ENCODE results near the gene PDHA1.

Gene PDHA1

DNA sequence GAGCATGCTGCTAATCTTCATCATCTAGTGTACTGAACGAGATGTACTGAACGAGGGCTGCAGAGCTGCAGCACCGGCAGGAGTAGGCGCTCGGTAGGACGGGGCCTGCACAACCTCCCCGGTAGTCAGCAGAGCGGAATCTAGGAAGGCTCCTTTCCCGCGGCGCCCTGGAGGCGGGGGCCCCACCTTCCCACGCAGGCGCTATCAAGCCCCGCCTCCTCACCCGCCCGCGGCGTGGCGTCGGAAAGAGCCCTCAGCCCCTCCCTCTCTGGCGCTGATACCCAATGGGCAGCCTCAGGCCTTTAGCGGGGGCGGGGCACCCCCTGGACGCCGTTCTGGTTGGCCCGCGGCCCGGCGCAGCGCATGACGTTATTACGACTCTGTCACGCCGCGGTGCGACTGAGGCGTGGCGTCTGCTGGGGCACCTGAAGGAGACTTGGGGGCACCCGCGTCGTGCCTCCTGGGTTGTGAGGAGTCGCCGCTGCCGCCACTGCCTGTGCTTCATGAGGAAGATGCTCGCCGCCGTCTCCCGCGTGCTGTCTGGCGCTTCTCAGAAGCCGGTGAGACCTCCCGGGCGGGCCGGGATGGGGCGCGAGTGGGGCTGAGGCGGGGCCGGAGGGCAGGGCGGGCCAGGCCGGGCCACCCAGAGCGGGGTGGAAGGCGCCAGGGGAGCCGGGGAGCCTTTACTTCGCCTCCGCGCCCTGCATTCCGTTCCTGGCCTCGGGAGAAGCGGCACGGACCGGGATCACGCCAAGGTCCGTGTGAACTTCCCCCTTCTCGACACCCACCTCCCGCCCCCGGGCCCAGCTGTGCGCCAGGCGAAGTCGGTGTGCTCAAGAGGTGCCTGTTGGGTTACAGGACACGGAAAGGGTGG, at the start of gene PDHA1:
Gene PDHA1, plus strand, starts transcription at position 393 of the 874 bp plus-strand sequence. Its CDS starts 111 bp downstream, at position 504.
- peak; percentile 93 for DNase-seq

DNA sequence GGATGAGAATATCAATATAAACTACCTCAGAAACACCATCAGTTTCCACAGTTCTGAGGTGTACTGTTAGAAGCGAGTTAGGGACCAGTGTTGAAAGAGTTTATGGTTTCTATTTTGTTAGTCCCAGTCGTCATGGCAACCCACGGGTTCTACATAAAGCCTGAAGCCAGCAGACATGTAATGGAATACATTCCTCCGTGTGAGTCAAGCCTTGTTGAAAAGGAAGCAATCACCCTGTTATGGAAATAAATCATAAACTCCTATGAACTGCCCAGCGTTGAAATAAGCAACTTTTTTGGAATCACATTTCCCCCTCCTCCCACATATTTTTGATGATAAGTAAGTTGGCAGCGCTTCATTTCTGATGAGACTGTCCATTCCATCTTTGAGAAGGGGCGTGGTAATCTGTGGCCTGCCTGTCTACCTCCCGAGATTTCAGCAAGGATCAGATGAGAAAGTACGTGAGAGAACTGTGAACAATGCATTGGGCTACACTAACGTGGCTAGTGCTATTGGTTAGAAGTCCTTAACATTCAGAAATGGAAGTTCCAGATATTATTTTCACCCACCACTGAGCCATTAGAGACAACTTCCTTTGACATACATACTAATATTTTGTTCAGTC, 40.4 kb upstream of the PDHA1 start:
- no peak for DNase-seq

DNA sequence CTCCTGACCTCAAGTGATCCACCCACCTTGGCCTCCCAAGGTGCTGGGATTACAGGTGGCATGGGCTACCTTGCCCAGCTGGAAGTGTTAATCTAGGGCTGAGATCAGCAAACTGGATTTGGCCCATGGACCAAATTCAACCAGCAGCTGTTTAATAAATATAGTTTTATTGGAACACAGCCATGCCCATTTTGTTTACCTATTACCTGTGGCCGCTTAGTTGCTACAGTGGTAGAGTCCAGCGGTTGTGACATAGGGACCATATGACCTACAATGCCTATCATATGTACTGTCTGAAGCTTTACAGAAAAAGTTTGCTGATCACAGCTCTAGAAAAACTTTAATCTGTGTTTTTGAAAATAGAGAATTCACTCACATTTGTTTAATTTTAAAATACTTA, 17.2 kb upstream of the PDHA1 start:
- DNase-seq = no peak

DNA sequence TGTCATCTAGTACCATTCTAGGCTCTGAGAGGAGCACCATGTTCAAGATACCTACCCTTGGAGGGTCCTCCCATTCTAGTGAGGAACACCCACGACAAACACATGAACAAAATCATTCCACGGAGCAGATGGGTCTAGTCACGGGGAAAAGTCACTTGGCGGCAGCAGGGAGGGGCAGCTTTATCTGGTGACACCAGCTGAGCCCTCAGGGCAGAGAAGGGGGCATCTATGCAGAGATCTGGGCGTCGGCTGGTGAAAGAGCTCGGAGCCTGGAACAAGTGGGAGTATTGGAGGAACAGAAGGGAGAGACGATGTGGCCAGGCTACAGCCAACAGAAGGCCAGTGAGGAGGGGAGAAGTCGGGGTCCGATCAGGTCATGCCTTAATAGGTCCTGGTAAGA, 11.9 kb upstream of the PDHA1 start:
- no peak for DNase-seq

DNA sequence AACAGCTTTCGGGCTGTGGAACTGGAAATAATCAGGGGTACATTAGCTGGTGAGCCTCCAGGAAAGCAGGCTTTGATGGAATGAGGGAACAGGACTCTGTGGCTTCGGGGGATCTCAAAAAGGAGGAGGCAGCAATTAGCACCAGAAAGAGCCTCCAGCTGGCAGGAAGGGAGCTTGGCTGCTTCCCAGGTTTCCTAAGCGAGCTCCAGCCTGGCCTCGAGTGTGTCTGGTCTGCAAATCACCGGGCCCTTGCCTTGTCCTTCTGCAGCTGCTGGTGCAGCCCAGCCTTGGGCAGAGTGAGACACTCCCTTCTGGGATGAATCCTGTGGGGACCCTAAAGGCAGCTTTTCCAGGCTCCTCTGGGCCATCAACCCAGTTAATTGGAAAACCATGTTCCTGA, 10.7 kb upstream of the PDHA1 start:
- DNase-seq = no peak

DNA sequence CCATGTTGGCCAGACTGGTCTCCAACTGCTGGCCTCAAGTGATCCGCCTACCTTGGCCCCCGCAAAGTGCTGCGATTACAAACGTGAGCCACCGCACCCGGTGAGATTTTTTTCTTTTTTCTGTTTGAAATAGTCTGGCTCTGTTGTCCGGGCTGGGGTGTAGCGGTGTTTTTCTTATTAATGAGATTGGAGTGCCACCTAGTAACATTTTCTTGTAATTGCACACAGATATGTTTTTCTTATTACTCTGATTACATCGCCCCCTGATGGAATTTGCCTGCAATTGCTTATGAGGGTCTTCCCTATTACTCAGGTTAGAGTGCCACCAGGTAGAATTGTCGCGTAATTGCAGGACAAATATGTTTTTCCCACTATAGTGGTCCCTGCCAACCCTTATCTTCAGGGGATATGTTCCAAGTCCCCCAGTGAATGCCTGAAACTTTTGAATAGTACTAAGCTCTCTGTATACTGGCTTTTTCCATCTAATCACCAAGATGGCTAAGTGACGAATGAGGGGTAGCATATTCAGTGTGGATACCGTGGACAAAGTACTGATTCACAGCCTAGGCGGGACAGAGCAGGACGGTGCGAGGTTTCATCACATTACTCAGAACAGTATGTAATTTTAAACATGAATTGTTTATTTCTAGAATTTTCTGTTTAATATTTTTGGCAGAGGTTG, 8.6 kb upstream of the PDHA1 start:
- DNase-seq = peak; percentile 29

DNA sequence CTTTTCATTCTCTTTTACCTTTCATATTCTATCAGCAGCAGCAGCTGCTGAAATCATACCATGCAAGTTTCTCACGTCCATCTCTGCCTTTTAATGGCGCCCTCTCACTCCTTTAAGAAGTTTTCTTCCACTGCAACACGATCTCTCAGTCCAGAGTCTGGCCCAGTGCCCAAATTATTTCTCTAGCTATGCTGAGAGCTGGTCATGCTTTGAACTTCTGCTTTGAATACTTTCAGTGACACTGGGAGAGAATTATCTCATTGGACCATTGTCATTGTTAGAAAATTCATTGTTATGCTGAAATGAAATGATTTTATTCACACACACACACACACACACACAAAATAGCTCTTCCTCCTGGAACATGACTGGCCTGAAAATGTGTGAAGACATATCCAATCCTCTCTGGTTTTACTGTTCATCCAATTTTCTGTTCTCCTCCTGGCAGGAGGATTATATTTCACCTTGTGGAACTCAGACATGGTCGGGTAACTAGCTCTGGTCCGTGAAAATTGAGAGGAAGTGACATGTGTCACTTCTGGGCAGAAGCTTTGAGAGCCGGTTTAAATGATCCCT, 1.3 kb upstream of the PDHA1 start:
- no peak for DNase-seq

DNA sequence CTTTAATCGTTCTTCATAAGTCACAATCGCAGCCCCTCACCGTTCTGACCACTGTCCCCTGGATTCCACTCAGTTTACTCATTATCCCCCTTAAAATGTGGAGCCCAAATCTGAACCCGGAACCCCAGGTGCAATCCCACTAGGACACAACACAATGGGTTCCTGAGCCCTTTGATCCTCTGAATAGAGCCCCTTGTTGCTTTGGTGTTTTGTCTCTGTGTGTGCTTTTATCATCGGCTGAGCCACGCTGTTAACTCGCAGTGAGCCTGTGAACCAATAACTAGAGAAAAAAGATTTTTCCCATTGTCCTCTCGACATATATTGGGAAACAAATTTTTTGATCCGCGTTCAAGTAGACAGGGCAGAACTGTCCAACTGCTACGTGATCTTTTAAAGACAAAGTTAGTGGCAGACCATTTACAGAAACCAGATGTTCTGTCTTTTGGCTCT, 617 bp upstream of the PDHA1 start:
- DNase-seq = no peak

DNA sequence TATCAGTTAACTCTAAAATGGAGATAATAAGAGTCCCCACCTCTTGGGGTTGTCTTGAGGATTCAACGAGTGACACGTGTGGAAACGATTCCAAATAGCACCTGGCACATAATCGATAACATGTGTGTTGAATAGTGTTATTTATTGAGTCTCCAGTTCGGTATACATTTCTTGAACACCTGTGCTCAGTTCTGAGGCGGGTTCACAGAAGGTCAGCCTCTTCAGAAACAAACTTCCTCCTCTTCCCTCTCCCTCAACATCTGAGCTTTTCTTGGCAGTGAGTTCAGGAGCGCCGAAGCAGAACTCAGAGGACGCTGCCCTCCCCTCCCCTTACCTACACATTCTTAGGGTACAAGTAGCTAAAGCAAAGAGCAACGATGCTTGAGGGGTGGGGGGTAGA, 934 bp downstream of the PDHA1 start:
- DNase-seq = no peak

DNA sequence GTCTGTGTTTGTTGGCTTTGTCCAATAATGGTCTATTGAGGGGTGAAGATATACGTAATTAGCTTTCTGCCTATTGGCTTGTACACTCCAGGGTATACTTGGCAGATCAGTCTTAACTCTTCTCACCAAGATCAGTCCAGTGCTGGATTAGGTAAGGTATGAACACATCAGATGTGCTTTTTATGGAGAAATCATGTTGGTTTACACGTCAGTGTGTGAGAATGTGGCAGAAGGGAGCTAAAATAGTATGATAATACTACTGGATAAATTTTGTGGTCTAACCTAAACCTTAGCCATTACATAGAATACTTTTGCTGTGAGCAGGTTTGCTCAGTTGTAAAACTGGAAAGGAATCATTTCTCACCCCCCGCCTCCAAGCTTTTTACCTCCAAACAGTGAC, 4.2 kb downstream of the PDHA1 start:
- no peak for DNase-seq

DNA sequence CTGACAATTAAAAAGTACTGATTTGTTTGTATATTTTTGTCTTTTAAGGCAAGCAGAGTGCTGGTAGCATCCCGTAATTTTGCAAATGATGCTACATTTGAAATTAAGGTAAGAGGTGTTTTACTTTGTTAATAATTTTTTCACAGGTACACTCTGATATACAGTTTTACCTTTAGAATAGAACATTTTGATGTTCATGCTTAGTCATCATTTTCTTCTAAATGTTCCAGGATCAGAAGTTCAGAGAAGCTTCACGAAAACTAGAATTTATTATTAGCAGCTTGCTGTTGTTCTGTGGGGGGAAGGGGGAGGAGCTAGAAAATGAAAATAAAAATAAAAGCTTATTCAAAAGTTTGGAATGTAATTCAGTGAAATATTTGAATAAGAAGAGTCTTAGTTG, 5.5 kb downstream of the PDHA1 start:
- DNase-seq = no peak

DNA sequence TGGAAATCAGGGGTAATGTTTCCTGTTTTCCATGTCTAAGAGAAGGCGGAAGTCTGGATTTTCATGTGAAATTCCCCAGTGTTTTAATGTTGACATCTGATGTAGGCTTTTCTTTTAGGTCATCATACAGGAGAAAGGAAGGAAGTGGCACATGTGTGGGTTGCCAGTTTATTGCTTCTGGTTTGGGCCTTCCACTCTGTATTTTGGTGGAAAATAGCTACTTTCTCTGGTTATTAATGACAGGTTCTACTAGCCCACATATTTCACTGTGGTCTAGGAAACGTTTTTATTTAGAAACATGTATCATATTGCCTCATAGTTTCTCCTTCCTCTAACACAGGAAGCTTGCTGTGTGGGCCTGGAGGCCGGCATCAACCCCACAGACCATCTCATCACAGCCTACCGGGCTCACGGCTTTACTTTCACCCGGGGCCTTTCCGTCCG, 7.2 kb downstream of the PDHA1 start:
- peak; percentile 25 for DNase-seq

DNA sequence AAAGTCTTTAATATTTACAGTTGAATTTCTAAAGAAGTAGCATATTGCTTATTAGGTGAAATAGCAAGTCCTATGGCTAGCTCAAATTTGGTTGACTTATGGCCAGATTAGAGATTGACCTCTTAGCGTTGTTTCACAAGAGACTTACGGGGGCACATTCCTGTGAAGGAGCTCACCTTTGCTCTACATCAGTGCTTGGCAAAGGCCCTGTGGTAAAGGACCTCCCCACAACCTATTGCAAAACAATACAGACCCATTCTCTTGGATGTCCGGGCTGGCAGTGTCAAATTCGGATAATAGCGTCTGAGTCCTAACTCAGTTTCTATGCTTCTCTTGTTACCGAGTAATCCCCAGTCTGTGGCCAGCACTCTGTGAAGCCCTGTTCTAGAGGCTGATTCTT, 10.9 kb downstream of the PDHA1 start:
- DNase-seq = no peak

DNA sequence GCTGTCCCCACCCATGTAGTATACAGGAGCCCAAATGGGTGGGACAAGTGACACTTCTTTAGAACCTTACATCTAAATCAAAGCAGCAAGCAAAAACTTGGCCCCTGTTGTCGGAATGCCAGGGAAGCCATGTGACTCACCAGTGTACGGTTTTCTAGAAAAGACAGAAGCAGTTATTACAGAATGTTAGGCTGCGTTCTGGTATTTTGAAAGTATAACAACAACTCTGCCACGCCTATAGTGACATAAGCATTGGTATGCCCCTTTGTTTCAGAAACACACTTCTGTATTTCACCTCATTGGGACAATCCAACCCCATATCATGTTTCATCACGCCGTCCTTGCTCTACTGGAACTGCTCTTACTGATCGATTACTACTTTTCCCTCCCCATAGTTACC, 14.8 kb downstream of the PDHA1 start:
- no peak for DNase-seq

DNA sequence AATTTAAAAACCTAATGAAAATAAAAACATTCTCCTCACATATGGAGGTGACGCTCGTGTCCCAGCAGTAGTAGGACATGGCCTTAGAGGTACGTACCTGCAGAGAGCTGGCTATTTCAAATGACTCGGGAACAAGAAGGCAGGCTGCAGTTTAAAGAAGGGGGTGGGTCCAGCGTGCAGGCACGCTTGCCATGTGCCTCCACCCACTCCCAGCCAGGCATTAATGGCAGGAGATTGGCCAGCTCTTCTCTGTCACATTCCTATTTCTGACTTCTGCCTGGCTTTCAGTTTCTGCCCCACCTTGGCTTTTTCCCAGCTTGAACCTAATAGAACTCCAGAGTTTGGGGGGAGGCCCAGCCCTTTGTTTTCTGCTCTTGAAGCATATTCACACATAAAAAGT, 17.2 kb downstream of the PDHA1 start:
- no peak for DNase-seq

DNA sequence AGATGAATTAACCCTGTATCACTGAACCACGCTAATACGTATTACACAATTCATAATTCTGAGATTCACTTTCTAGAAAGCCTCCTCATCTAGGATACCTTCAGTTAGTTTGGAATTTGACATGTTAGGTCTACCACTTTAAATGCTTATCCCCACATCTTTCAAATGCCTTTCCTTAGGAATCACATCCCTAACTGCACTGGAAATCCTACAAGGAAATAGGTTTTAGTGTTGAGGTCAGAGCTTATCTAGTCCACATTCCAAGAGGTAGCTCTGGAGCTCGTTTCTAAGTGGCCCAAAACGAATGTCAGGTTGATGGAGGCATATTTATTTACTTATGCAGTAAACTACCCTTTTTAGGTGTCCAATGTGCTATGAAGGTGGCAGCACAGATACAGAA, 18.0 kb downstream of the PDHA1 start:
- no peak for DNase-seq

DNA sequence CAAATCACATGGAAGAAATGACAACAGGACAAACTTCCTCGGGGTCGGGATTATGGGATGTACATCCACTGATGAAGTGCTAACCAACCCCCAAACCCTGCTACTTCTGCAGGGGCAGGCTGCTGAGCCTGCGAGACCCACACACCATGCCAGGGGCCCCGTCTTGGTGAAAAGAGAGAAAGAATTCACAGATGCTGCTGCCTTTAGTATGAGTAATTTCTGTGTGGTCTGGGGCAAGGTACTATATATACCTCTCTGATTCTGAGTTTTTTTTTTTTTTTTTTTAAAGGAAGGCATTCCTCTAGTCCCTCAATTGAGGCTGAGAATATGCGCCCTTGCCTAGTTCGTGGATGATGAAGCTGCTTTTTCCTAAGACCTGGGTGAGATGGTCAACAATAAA, 24.8 kb downstream of the PDHA1 start:
- no peak for DNase-seq

DNA sequence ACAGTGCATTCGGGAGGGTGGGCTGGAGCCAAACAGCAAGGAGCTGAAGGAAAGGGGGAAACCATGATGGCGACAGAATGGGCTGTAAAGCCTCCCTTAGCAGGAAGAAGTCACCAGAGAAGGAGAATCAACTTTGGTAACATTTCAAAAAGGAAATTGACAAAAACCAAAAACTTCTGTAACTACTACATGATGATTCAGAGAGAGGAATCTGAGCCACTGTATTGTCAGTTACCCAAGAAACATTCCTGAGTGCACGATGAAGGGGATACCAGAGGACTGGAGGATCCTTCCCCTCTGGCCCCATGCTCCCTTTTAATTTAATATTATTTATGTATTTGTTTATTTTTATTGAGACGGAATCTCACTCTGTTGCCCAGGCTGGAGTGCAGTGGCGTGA, 26.3 kb downstream of the PDHA1 start:
- DNase-seq = no peak

DNA sequence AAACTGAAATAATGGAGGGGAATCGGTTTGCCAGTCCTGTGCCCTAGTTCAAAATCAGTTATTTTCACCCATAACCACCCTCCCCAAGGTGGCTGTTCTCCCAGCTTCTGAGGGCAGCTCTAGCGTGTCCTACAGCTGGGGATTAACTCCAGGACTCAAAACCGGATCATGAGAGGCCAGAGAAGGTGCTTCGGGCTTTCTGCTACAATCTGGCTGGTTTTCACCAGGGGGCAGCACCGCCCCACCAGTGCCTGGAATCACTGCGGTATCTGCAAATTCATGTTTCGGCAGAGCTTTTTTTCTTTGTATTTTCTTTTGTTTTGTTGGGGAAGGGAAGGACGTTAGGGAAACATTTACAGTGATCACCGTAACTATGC, 28.4 kb downstream of the PDHA1 start:
- DNase-seq = peak; percentile 67

DNA sequence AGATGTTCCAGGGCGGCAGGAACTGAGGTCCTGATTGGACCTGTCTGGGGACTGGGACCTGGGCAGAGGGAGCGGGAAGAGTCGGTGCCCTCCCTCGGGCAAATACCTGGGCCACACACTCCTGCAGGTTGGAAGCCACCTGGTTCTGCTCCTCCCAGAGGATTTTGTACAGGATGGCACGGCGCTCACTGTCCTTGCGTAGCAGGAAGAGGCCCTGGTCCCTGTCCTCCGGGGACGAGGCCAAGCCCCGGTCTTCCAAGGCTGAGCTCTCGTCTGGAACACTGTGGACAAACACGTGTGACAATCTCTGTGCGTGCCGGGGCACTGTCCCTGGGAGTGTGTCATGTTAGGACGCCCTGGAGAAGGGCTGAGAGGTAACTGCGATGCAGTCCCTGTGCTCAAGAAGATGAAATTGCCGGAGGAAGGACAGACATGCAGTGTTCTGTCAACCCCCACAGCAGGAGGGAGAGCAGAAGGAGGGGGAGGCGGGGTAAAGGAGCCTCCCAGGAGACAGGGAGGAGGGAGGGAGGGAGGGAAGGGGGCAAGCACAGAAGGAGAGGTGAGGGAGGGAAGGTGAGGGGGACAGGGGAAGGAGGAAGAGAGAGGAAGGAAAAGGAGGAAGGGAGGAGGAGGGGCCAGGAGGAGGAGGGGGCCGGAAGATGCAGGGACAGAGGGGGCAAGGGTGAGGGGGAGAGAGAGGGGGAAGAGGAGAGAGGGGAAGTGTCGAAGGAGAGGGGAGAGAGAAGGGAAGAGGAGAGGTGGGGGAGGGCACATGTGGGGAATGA, 29.0 kb downstream of the PDHA1 start:
- no peak for DNase-seq

DNA sequence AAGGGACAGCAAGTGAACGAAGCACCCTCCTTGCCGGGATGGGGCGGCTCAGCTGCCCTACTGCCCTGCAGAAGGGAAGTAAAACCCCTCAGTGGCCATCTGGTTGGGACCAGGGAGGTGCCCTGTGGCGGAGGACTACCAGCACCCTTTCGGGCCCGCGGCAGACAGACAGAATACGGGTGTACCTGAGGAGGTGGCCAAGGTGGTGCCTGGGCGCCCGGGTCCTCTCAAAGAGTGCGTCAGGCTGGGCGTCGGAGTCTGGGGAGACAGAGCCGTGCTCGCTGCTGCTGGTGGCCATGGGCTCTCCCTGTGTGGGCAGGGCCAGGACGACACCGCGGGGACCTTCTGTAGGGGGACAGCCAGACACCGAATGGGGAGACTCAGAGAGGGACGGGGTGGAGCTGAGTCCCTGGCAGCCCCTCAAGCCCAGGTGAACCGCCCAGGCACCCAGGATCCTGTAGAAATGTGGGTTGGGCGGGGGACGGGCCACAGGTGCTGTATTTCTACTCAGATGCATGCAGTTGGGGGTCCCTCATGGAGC, 29.7 kb downstream of the PDHA1 start:
- DNase-seq = no peak

DNA sequence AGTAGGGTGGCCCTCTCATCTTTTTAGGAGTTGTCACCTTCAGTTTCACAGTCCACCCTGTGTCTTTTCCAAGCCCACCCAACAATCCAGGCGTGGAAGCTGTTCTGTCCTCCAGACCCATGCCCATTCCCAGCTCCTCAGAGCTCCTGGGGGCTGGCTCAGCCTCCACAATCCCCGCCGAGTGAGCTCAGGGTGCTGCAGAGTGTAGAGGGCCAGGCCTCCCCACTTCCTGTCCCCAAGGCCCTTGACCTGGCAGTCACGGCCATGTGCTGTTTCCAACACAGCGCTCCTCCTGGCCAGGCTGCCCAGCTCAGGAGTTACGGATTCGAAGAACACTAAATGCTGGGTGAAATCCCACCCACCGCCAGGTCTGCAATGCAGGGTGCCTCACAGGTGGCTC, 31.8 kb downstream of the PDHA1 start:
- DNase-seq = no peak
